PC-3 (cell line): Measurements from ENCODE around the gene PLEKHA6.

Experiments
- EZH2phosphoT487 ChIP-seq: fragments of 300-600 bp; sonication (generic); IDR thresholded peaks from 2 replicates; pipeline ENCODE4 v1.6.1; 2018; ENCODE audit warnings: mild to moderate bottlenecking, antibody characterized with exemption, low read length, borderline replicate concordance
- TF ChIP-seq, protein P1 (sequence below): fragments of 300-600 bp; sonication (generic); conservative IDR thresholded peaks from 2 replicates; pipeline ENCODE4 v1.5.1; 2017; ENCODE audit warnings: antibody characterized with exemption, low read depth, mild to moderate bottlenecking, low read length

DNA sequence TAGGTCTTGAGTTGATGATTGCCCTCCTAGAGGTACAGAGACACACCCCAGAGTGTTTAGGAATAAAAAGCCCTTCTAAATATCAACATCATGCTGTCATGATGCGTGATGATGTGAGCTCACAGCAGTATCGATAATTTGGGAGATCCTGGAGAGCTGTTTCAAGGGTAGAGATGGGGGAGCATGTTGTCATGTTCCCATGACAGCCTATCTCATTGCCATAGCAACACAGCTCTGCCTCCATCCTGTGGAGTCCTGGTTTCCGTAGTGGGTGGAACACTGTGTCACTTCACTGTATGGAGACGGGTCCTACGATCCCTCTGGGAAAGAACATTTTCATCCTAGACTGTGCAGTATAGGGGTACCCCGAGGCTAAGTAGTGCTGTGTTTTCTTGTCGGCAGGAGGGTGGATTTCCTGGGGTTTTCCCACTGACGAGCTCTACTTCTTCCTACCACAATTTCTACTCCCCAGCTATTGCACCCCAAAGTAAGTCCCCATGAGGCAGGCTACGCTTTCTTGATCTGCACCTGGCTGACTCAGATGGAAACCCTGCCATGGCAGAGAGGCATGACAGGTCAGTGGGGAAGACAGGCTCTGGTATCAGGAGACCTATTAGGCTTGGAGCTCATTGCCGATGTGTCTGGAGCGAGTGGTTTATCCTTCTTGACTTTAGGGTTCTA is 170.6 kb downstream of the PLEKHA6 start:
- TF ChIP-seq, protein P1, sequence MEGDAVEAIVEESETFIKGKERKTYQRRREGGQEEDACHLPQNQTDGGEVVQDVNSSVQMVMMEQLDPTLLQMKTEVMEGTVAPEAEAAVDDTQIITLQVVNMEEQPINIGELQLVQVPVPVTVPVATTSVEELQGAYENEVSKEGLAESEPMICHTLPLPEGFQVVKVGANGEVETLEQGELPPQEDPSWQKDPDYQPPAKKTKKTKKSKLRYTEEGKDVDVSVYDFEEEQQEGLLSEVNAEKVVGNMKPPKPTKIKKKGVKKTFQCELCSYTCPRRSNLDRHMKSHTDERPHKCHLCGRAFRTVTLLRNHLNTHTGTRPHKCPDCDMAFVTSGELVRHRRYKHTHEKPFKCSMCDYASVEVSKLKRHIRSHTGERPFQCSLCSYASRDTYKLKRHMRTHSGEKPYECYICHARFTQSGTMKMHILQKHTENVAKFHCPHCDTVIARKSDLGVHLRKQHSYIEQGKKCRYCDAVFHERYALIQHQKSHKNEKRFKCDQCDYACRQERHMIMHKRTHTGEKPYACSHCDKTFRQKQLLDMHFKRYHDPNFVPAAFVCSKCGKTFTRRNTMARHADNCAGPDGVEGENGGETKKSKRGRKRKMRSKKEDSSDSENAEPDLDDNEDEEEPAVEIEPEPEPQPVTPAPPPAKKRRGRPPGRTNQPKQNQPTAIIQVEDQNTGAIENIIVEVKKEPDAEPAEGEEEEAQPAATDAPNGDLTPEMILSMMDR: no peak
- TF ChIP-seq EZH2phosphoT487: no peak
